ENCODE measurements around the gene BARX1.

Gene BARX1

DNA sequence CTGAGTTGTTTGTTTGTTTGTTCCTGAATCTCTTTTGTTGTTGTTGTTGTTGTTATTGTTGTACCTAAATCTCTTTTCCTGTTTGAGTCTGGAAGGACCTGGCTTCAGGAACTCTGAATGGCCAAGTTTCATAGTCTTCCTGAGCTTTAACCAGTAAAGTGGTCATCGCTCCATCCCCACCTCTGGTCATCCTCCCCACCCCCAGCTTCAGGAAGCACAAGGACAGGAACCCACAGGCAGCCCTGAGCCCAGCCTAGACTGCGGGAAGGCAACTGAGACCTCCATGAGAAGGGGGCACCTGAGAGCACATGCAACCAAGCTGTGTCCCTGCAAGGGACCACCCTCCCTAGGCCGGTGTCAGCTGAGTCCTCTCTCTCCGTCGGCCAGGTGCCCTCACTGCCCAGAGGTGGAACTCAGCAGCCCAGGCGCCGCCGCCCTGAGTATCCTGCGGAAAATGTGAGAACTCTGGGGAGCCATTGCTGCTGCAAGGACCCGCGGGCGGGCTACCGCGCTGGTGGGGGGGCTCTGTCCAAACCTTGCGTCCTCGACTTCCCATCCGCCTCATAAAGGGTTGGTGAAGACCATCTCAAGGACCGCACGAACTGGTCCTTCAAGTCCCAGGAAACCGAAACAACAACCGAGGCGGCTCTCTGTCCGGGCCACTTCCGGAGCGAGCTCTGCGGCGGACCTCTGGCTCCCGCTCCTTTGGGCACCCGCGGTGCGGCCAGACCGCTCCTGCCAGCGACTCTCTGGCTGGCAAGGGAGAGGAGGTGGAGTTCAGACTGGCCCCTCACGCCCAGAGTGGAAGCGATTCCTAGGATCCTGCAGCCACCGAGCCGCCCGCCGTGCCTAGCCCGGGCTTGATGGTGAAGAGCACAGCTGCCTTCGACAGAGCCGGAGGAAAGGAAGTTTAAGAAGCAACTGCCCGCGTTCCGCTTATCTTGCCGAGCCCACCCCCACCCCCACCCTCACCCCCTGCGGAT is 4.2 kb downstream of the BARX1 start (continued):
- TF ChIP-seq, protein P1, sequence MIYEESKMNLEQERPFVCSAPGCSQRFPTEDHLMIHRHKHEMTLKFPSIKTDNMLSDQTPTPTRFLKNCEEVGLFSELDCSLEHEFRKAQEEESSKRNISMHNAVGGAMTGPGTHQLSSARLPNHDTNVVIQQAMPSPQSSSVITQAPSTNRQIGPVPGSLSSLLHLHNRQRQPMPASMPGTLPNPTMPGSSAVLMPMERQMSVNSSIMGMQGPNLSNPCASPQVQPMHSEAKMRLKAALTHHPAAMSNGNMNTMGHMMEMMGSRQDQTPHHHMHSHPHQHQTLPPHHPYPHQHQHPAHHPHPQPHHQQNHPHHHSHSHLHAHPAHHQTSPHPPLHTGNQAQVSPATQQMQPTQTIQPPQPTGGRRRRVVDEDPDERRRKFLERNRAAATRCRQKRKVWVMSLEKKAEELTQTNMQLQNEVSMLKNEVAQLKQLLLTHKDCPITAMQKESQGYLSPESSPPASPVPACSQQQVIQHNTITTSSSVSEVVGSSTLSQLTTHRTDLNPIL (CRISPR knock-in tag; IDR thresholded peaks at IDR 0.05; ENCODE audit: low read depth): no peak
- TF ChIP-seq ESRRG (CRISPR knock-in tag; IDR thresholded peaks at IDR 0.05): no peak

DNA sequence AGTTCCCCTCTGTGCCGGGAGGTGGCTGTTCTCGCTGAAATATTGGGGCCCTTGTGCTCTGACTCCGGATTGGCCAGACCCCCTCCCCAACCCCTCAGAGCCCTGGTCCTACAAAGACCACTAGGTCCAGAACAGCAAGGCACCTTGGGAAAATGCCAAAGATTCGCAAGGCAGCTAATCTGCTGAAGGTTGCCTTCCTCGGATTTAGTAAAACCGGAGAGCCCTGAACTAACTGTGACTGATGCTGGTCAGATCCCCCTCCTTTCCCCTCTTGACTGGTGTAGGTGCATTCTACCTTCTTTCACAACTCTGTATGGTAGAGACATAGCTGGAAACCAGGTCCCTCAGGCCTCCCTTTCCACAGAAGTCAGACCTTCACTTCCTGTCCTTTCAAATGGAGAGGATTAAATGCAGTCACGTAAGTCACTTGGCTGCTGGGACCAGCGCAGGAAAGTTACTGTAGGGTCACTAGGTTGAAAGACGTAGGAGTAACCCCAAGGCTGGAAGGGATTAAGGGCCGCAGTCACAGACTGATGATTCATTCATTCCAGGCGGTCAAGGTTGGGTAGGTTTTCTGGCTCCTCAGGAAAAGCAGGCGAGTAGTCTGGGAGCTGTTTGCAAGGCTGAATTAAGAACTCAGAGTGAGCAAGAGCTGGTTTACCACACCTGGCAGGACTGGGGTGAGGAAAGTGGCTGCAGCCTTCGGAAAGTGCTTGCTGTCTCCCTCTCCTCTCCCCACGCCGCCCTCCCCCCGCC is 5.3 kb downstream of the BARX1 start:
- no peak for TF ChIP-seq ZC3H10 (CRISPR knock-in tag; IDR thresholded peaks at IDR 0.05)
- TF ChIP-seq PPARA (CRISPR knock-in tag; IDR thresholded peaks at IDR 0.05; ENCODE audit: borderline replicate concordance): no peak
- TF ChIP-seq ZNF8 (CRISPR knock-in tag; IDR thresholded peaks at IDR 0.05): no peak
- TF ChIP-seq, protein P2, sequence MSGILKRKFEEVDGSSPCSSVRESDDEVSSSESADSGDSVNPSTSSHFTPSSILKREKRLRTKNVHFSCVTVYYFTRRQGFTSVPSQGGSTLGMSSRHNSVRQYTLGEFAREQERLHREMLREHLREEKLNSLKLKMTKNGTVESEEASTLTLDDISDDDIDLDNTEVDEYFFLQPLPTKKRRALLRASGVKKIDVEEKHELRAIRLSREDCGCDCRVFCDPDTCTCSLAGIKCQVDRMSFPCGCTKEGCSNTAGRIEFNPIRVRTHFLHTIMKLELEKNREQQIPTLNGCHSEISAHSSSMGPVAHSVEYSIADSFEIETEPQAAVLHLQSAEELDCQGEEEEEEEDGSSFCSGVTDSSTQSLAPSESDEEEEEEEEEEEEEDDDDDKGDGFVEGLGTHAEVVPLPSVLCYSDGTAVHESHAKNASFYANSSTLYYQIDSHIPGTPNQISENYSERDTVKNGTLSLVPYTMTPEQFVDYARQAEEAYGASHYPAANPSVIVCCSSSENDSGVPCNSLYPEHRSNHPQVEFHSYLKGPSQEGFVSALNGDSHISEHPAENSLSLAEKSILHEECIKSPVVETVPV (CRISPR knock-in tag; IDR thresholded peaks at IDR 0.05): no peak
- TF ChIP-seq, protein P1 (CRISPR knock-in tag; IDR thresholded peaks at IDR 0.05; ENCODE audit: low read depth): no peak
- TF ChIP-seq, protein P3, sequence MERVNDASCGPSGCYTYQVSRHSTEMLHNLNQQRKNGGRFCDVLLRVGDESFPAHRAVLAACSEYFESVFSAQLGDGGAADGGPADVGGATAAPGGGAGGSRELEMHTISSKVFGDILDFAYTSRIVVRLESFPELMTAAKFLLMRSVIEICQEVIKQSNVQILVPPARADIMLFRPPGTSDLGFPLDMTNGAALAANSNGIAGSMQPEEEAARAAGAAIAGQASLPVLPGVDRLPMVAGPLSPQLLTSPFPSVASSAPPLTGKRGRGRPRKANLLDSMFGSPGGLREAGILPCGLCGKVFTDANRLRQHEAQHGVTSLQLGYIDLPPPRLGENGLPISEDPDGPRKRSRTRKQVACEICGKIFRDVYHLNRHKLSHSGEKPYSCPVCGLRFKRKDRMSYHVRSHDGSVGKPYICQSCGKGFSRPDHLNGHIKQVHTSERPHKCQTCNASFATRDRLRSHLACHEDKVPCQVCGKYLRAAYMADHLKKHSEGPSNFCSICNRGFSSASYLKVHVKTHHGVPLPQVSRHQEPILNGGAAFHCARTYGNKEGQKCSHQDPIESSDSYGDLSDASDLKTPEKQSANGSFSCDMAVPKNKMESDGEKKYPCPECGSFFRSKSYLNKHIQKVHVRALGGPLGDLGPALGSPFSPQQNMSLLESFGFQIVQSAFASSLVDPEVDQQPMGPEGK (CRISPR knock-in tag; IDR thresholded peaks at IDR 0.05; ENCODE audit: borderline replicate concordance): no peak
- TF ChIP-seq ZFP3 (CRISPR knock-in tag; IDR thresholded peaks at IDR 0.05): no peak
- TF ChIP-seq ESRRG (CRISPR knock-in tag; IDR thresholded peaks at IDR 0.05): no peak
- no peak for TF ChIP-seq BACH2 (CRISPR knock-in tag; IDR thresholded peaks at IDR 0.05; ENCODE audit: borderline replicate concordance)
- no peak for TF ChIP-seq GLIS3 (CRISPR knock-in tag; IDR thresholded peaks at IDR 0.05)
- no peak for TF ChIP-seq ZNF70 (CRISPR knock-in tag; IDR thresholded peaks at IDR 0.05)
- TF ChIP-seq SNAI2 (CRISPR knock-in tag; IDR thresholded peaks at IDR 0.05): no peak
- no peak for TF ChIP-seq ARNTL (CRISPR knock-in tag; IDR thresholded peaks at IDR 0.05; ENCODE audit: borderline replicate concordance, low read depth)
- no peak for TF ChIP-seq RARB (CRISPR knock-in tag; IDR thresholded peaks at IDR 0.05)
- no peak for TF ChIP-seq CSDC2 (CRISPR knock-in tag; IDR thresholded peaks at IDR 0.05)
- TF ChIP-seq, protein P4, sequence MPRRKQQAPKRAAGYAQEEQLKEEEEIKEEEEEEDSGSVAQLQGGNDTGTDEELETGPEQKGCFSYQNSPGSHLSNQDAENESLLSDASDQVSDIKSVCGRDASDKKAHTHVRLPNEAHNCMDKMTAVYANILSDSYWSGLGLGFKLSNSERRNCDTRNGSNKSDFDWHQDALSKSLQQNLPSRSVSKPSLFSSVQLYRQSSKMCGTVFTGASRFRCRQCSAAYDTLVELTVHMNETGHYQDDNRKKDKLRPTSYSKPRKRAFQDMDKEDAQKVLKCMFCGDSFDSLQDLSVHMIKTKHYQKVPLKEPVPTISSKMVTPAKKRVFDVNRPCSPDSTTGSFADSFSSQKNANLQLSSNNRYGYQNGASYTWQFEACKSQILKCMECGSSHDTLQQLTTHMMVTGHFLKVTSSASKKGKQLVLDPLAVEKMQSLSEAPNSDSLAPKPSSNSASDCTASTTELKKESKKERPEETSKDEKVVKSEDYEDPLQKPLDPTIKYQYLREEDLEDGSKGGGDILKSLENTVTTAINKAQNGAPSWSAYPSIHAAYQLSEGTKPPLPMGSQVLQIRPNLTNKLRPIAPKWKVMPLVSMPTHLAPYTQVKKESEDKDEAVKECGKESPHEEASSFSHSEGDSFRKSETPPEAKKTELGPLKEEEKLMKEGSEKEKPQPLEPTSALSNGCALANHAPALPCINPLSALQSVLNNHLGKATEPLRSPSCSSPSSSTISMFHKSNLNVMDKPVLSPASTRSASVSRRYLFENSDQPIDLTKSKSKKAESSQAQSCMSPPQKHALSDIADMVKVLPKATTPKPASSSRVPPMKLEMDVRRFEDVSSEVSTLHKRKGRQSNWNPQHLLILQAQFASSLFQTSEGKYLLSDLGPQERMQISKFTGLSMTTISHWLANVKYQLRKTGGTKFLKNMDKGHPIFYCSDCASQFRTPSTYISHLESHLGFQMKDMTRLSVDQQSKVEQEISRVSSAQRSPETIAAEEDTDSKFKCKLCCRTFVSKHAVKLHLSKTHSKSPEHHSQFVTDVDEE (CRISPR knock-in tag; IDR thresholded peaks at IDR 0.05): no peak
- TF ChIP-seq TCF4 (CRISPR knock-in tag; IDR thresholded peaks at IDR 0.05; ENCODE audit: borderline replicate concordance): no peak
- no peak for TF ChIP-seq ISL1 (CRISPR knock-in tag; IDR thresholded peaks at IDR 0.05)

DNA sequence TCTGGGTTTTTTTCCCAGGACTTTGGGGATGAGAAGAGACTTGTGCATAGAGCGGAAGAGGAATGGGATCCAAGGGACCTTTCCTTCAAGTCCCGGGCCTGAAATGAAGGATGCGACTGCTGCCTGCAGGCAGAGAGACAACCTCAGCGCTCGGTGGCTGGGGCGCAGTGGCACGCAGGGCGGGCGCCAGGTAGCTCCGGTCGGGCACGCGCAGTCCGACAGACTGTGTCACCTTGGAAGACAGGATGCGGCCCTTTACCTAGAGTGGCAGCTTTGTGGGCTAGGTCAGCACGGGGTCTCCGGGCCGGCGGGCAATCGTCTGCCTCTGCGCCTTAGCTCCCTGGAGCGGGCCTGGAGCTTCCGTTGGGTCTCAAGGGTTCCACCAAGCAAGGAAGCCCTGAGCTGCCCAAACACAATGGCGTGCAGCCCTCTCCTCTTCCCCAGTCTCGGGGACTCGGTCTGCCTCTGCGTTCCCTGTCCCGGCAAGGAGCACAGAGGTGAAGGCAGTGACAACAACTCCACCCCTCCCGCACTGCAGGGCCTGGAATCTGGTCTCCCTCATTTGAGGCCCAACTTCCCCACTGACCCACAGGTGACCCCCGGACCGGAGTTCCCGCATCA is 6.0 kb downstream of the BARX1 start:
- ATAC-seq: no peak
- TF ChIP-seq, protein P5, sequence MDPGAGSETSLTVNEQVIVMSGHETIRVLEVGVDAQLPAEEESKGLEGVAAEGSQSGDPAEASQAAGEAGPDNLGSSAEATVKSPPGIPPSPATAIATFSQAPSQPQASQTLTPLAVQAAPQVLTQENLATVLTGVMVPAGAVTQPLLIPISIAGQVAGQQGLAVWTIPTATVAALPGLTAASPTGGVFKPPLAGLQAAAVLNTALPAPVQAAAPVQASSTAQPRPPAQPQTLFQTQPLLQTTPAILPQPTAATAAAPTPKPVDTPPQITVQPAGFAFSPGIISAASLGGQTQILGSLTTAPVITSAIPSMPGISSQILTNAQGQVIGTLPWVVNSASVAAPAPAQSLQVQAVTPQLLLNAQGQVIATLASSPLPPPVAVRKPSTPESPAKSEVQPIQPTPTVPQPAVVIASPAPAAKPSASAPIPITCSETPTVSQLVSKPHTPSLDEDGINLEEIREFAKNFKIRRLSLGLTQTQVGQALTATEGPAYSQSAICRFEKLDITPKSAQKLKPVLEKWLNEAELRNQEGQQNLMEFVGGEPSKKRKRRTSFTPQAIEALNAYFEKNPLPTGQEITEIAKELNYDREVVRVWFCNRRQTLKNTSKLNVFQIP (CRISPR knock-in tag; IDR thresholded peaks at IDR 0.05; ENCODE audit: borderline replicate concordance, low read depth): no peak
- TF ChIP-seq ESRRG (CRISPR knock-in tag; IDR thresholded peaks at IDR 0.05) (no peak), ZNF70 (CRISPR knock-in tag; IDR thresholded peaks at IDR 0.05) (no peak), ZNF565 (CRISPR knock-in tag; conservative IDR thresholded peaks at IDR 0.05; ENCODE audit: low read depth) (no peak), CSDC2 (CRISPR knock-in tag; IDR thresholded peaks at IDR 0.05) (no peak), ISL1 (CRISPR knock-in tag; IDR thresholded peaks at IDR 0.05) (no peak), GLIS3 (CRISPR knock-in tag; IDR thresholded peaks at IDR 0.05) (no peak), OSR1 (CRISPR knock-in tag; IDR thresholded peaks at IDR 0.05) (no peak), TCF4 (CRISPR knock-in tag; IDR thresholded peaks at IDR 0.05; ENCODE audit: borderline replicate concordance) (no peak)
- TF ChIP-seq, protein P4 (CRISPR knock-in tag; IDR thresholded peaks at IDR 0.05): no peak

More for the DNA sequence above, 5.3 kb downstream of the BARX1 start:
- no peak for ATAC-seq
